ENCODE measurements around the gene SEPTIN8.

DNA sequence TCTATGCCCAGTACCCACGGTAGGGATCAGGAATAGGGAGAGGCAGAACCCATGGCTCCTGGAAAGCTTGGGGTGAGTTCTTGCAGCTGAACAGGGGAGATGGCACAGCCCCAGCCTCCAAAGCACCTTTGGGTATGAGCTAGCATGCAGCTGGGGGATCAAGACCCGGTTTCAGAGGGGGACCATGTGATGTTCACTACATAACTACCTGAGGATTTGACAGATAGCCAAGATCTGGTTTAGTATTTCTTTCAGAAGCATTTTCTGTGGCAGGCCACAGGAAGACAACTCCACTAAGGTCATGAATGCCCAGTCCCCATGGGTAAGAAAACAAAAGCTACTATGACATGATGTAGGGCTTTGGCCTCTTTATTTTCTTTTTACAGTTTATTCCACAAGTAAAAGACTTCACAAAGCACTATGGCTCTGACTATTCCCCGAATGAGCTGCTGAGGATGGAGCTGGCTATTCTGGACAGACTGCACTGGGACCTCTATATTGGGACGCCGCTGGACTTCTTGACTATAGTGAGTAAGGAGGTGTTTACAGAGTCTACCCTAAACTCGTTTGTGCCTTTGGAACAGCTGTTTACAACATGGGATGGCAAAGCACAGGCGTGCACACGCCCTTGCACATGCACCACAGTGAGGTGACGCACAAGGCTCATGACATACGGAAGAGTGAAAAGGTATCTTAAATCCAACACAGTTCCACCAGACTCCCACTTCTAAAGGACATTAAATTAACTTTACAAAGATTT, 26.4 kb downstream of the SEPTIN8 start:
- TF ChIP-seq EZH2 (IDR thresholded peaks at IDR 0.05; ENCODE audit: low read depth): no peak
- TF ChIP-seq, protein P1, sequence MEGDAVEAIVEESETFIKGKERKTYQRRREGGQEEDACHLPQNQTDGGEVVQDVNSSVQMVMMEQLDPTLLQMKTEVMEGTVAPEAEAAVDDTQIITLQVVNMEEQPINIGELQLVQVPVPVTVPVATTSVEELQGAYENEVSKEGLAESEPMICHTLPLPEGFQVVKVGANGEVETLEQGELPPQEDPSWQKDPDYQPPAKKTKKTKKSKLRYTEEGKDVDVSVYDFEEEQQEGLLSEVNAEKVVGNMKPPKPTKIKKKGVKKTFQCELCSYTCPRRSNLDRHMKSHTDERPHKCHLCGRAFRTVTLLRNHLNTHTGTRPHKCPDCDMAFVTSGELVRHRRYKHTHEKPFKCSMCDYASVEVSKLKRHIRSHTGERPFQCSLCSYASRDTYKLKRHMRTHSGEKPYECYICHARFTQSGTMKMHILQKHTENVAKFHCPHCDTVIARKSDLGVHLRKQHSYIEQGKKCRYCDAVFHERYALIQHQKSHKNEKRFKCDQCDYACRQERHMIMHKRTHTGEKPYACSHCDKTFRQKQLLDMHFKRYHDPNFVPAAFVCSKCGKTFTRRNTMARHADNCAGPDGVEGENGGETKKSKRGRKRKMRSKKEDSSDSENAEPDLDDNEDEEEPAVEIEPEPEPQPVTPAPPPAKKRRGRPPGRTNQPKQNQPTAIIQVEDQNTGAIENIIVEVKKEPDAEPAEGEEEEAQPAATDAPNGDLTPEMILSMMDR (conservative IDR thresholded peaks at IDR 0.05): no peak

Data from PC-9 (cell line).